ENCODE measurements around the gene GTF2E1. TPM values are rescaled to one million over a fixed set of nuclear protein-coding genes. Genes with fewer than 3 reads are reported as not detected.
"Not testable (repeated sequence)": the region's sequence is repeated elsewhere in the genome, so short reads cannot be mapped to it uniquely, and the experiment has no call there.

Gene GTF2E1
- total RNA-seq, 1 donor from 2014 or later, result 12.9 TPM

DNA sequence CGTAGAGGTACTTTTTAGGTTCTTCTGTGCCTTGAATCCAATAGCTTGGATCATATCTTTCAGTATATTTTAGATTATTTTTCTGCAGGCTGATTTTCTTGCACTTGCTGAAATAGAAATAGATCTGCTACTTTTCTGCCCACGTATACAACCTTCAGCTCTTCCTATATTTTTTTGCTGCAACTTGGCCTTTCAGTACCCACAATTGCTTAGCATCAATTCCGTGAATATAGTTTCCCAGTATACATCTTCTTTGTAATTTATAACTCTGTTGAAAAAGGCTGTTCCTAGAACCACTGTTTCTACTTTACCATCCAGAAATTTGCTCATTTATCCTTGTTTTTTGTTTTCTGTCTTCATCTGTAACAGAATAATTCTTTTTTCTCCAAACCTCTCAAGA lies 36.2 kb downstream of the GTF2E1 start:
- Histone ChIP-seq H3K4me3 (no peak overlapping the region), H3K4me1 (no peaks in the 10 kb centered on the region), H3K36me3 (peaks cover 47% of the 10 kb centered on the region), H3K9me3 (replicated peaks) (no peaks in the 10 kb centered on the region), H3K27me3 (ENCODE audit: low read depth) (no peaks in the 10 kb centered on the region), H3K27ac (replicated peaks) (no peak overlapping the region)
- no peak for TF ChIP-seq CTCF (IDR thresholded peaks at IDR 0.05; ENCODE audit: borderline replicate concordance)
- DNase-seq, result no peak
- intact Hi-C loops (cut with micrococcal nuclease), result no loop called here

DNA sequence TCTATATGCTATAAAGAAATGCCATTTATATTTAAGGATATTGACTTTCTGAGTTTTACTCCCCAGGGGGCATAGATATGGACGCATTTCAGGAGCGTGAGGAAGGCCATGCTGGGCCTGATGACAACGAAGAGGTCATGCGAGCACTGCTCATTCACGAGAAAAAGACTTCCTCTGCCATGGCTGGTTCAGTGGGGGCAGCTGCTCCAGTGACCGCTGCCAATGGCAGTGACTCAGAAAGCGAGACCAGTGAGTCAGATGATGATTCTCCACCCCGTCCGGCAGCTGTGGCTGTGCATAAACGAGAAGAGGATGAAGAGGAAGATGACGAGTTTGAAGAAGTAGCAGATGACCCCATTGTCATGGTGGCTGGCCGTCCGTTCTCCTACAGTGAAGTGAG lies 38.4 kb downstream of the GTF2E1 start:
- TF ChIP-seq CTCF (IDR thresholded peaks at IDR 0.05; ENCODE audit: borderline replicate concordance), result no peak
- Histone ChIP-seq H3K9me3 (replicated peaks) (no peaks in the 10 kb centered on the region), H3K27ac (replicated peaks) (no peak overlapping the region), H3K4me3 (no peak overlapping the region), H3K4me1 (no peaks in the 10 kb centered on the region), H3K36me3 (peaks cover 40% of the 10 kb centered on the region), H3K27me3 (ENCODE audit: low read depth) (no peaks in the 10 kb centered on the region)
- intact Hi-C loops (cut with micrococcal nuclease), result no loop called here
- no peak for DNase-seq

DNA sequence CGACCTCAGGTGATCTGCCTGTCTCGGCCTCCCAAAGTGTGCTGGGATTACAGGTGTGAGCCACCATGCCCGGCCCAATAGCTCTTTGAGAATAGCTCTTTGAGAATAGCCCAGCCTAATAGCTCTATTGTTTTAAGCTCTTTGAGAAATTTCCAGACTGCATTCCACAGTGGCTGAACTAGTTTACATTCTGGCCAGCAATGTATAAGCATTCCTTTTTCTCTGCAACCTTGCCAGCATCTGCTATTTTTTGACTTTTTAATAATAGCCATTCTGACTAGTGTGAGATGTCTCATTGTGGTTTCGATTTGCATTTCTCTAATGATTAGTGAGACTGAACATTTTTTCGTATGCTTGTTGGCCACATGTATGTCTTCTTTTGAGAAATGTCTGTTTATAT lies 43.3 kb downstream of the GTF2E1 start:
- H3K27ac ChIP-seq (replicated peaks); DNase-seq; H3K27me3 ChIP-seq (ENCODE audit: low read depth); H3K9me3 ChIP-seq (replicated peaks); H3K4me1 ChIP-seq; H3K4me3 ChIP-seq; intact Hi-C loops (cut with micrococcal nuclease): not testable (repeated sequence)
- peaks cover 19% of the 10 kb centered on the region for H3K36me3 ChIP-seq

DNA sequence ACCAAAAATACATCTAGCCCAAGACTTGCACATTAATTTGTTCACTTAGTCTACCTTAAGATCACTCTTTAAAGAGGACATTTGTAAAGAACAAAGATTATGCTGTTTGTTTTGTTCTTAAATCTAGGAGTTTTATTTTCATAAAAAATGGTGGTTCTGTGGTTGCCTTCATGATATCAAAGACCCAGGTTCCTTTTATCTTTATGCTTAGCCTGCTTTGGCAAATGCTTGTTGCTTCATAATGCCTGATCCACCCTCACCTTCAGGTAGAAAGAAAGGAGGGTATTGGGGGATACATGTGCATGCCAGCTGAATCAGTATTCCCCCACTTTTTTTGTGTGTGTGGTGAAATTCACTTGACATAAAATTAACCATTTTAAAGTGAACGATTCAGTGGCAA lies 48.5 kb downstream of the GTF2E1 start:
- intact Hi-C loops (cut with micrococcal nuclease), result loop anchor here (10.0 kb wide), 1 partner anchor 376 kb away; no protein-coding TSS in a partner anchor

DNA sequence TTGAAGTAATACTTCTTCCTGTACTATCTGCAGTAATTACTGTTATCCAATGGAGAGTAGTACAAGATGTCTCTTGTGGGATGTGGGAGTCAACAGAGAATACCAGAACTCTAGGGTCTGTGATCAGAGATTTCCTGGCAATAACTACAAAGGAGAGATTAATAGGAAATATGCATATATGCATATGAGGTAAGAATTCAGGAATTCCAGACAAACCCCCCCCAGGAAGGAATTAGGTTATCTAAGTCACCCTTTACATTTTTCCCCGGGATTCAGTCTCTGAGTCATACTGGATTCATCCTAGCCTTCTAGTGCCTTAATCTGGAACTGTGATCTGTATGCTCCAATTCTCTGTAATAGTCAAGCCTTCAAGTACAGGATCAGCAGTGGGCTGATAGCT lies 49.4 kb downstream of the GTF2E1 start:
- no peak overlapping the region for H3K27ac ChIP-seq (replicated peaks)
- no peak for DNase-seq
- H3K4me3 ChIP-seq, result no peak overlapping the region
- intact Hi-C loops (cut with micrococcal nuclease), result loop anchor here (10.0 kb wide), 1 partner anchor 377 kb away; no protein-coding TSS in a partner anchor
- H3K36me3 ChIP-seq, result no peaks in the 10 kb centered on the region
- no peak for TF ChIP-seq CTCF (IDR thresholded peaks at IDR 0.05; ENCODE audit: borderline replicate concordance)
- H3K27me3 ChIP-seq (ENCODE audit: low read depth), result no peaks in the 10 kb centered on the region
- no peaks in the 10 kb centered on the region for H3K9me3 ChIP-seq (replicated peaks)
- no peaks in the 10 kb centered on the region for H3K4me1 ChIP-seq

More for the DNA sequence above, 48.5 kb downstream of the GTF2E1 start:
- Histone ChIP-seq H3K9me3 (replicated peaks) (no peaks in the 10 kb centered on the region), H3K4me1 (no peaks in the 10 kb centered on the region), H3K4me3 (no peak overlapping the region), H3K27ac (replicated peaks) (no peak overlapping the region), H3K27me3 (ENCODE audit: low read depth) (no peaks in the 10 kb centered on the region), H3K36me3 (no peaks in the 10 kb centered on the region)
- DNase-seq, result no peak
- TF ChIP-seq CTCF (IDR thresholded peaks at IDR 0.05; ENCODE audit: borderline replicate concordance), result no peak

- no peak for DNase-seq
- Histone ChIP-seq H3K4me1 (no peaks in the 10 kb centered on the region), H3K4me3 (no peak overlapping the region), H3K27ac (replicated peaks) (no peak overlapping the region), H3K36me3 (no peaks in the 10 kb centered on the region), H3K27me3 (ENCODE audit: low read depth) (no peaks in the 10 kb centered on the region), H3K9me3 (replicated peaks) (no peaks in the 10 kb centered on the region)
- no peak for TF ChIP-seq CTCF (IDR thresholded peaks at IDR 0.05; ENCODE audit: borderline replicate concordance)
- intact Hi-C loops (cut with micrococcal nuclease), result loop anchor here (10.0 kb wide), 1 partner anchor 379 kb away; no protein-coding TSS in a partner anchor
Measured at GRCh38 chr3:120793601-120794000, 51.1 kb downstream of the GTF2E1 start.
